C4-2B (cell line): ENCODE results near the gene PNPLA2.

Source experiments
- H3K27ac ChIP-seq: fragments of 450-650 bp; 2 replicates; pipeline ENCODE4 v1.5.1; 2017
- CTCF ChIP-seq: fragments of 450-650 bp; conservative IDR thresholded peaks from 2 replicates; pipeline ENCODE4 v1.5.1; 2017; ENCODE audit warnings: mild to moderate bottlenecking
- ZFX ChIP-seq: fragments of 450-650 bp; IDR thresholded peaks from 2 replicates; pipeline ENCODE4 v1.6.1; 2017

Gene PNPLA2

GRCh38 chr11:843086-843734 lies 24.5 kb downstream of the PNPLA2 start:
- TF ChIP-seq ZFX (no peak), CTCF (no peak; the same call in 1 of the 2 replicates)
- H3K27ac ChIP-seq: peak overlapping the region; percentile 86

- TF ChIP-seq ZFX (no peak), CTCF (no peak)
- peak overlapping the region; percentile 86 for H3K27ac ChIP-seq
Measured at GRCh38 chr11:843818-844692, 25.3 kb downstream of the PNPLA2 start.

- TF ChIP-seq CTCF (no peak), ZFX (no peak)
- peak overlapping the region; percentile 86; the same call in 1 of the 2 replicates for H3K27ac ChIP-seq
Measured at GRCh38 chr11:844693-845644, 26.3 kb downstream of the PNPLA2 start.

GRCh38 chr11:845872-846495 lies 27.3 kb downstream of the PNPLA2 start:
- no peak overlapping the region for H3K27ac ChIP-seq
- TF ChIP-seq ZFX: no peak
- no peak for TF ChIP-seq CTCF

- no peak overlapping the region for H3K27ac ChIP-seq
- TF ChIP-seq ZFX: no peak
- no peak for TF ChIP-seq CTCF
Measured at GRCh38 chr11:846496-847098, 27.9 kb downstream of the PNPLA2 start.

- no peak for TF ChIP-seq CTCF
- no peak for TF ChIP-seq ZFX
Measured at GRCh38 chr11:847876-848275, 29.2 kb downstream of the PNPLA2 start.

More at GRCh38 chr11:847876-848275, 29.2 kb downstream of the PNPLA2 start:
- H3K27ac ChIP-seq: no peak overlapping the region
